Lower lobe of right lung (tissue), 2 donors: ENCODE data around the gene ABCC3. TPM values are rescaled to one million over a fixed set of nuclear protein-coding genes. Genes with fewer than 3 reads are reported as not detected.

ENCODE experiments used
- ATAC-seq, 2 donors: fragments of 200-7000 bp; cut with Tn5 transposase; one replicate each; pipeline ENCODE4 v1.9.1; 2020 to 2022; ENCODE audit warnings: mild to moderate bottlenecking in 2 of 2, moderate library complexity in 2 of 2
- DNase-seq: peaks from one replicate; pipeline ENCODE4 v3.0.0-alpha.2; 2020
- H3K27ac ChIP-seq: fragments of 200-600 bp; one replicate; pipeline ENCODE4 v1.8.0; 2022
- H3K27me3 ChIP-seq: fragments of 200-600 bp; one replicate; pipeline ENCODE4 v1.8.0; 2022; ENCODE audit warnings: low read depth
- H3K36me3 ChIP-seq: fragments of 200-600 bp; one replicate; pipeline ENCODE4 v1.8.0; 2022; ENCODE audit warnings: mild to moderate bottlenecking
- H3K4me1 ChIP-seq: fragments of 200-600 bp; one replicate; pipeline ENCODE4 v1.8.0; 2022
- H3K4me3 ChIP-seq: fragments of 200-600 bp; one replicate; pipeline ENCODE4 v1.8.0; 2022; ENCODE audit warnings: mild to moderate bottlenecking
- H3K9me3 ChIP-seq: fragments of 200-600 bp; one replicate; pipeline ENCODE4 v1.8.0; 2022
- CTCF ChIP-seq: fragments of 200-600 bp; IDR thresholded peaks from one replicate; pipeline ENCODE4 v1.8.0; 2022; ENCODE audit warnings: antibody characterized with exemption, mild to moderate bottlenecking
- intact Hi-C: fragments of 100-400 bp; cut with DNase I; formaldehyde crosslinking; loops from one replicate; pipeline ENCODE4 v1.11.0; 2022
- total RNA-seq: library from RNA; stranded (reverse); fragmentation: NEBNext Ultra II Directional; extraction: Animal tissue kit (Norgen Biotek cat#: 25700); gene quantifications from one replicate; pipeline ENCODE4 v1.2.1, GENCODE V29; 2021
- donor health status: DM: no; HTN: yes; CAD: no; lungs with severe emphysema.

The ABCC3 gene
- total RNA-seq, 1 donor from 2014 or later = 41.7 TPM

GRCh38 chr17:50594892-50595291 lies 39.8 kb upstream of the ABCC3 start:
- no peak for TF ChIP-seq CTCF
- DNase-seq (no peak), ATAC-seq (no peak)
- Histone ChIP-seq H3K27me3 (no peaks in the 10 kb centered on the region), H3K36me3 (no peaks in the 10 kb centered on the region), H3K9me3 (no peaks in the 10 kb centered on the region), H3K27ac (no peak overlapping the region), H3K4me1 (no peaks in the 10 kb centered on the region), H3K4me3 (no peak overlapping the region)
- intact Hi-C loops = no loop called here

- intact Hi-C loops = no loop called here
- peak; percentile 21 for TF ChIP-seq CTCF
- ATAC-seq = no peak
These were observed 38.3 kb upstream of the ABCC3 start for GRCh38 chr17:50596191-50597037.

GRCh38 chr17:50598487-50598886 lies 36.2 kb upstream of the ABCC3 start:
- DNase-seq (no peak), ATAC-seq (no peak)
- intact Hi-C loops = no loop called here
- Histone ChIP-seq H3K9me3 (no peaks in the 10 kb centered on the region), H3K4me1 (no peaks in the 10 kb centered on the region), H3K4me3 (no peak overlapping the region), H3K36me3 (no peaks in the 10 kb centered on the region), H3K27ac (no peak overlapping the region), H3K27me3 (peaks cover 8% of the 10 kb centered on the region)
- no peak for TF ChIP-seq CTCF

More at GRCh38 chr17:50596191-50597037, 38.3 kb upstream of the ABCC3 start:
- H3K4me3 ChIP-seq = no peak overlapping the region
- no peak overlapping the region for H3K27ac ChIP-seq
- no peak for DNase-seq
- H3K36me3 ChIP-seq = no peaks in the 10 kb centered on the region
- H3K9me3 ChIP-seq = no peaks in the 10 kb centered on the region
- H3K27me3 ChIP-seq = peaks cover 8% of the 10 kb centered on the region
- H3K4me1 ChIP-seq = no peaks in the 10 kb centered on the region

- intact Hi-C loops = no loop called here
- Histone ChIP-seq H3K36me3 (no peaks in the 10 kb centered on the region), H3K9me3 (no peaks in the 10 kb centered on the region), H3K27ac (no peak overlapping the region), H3K27me3 (peaks cover 16% of the 10 kb centered on the region), H3K4me3 (no peak overlapping the region), H3K4me1 (peaks cover 6% of the 10 kb centered on the region)
- no peak for TF ChIP-seq CTCF
- ATAC-seq (no peak), DNase-seq (no peak)
These were observed 35.1 kb upstream of the ABCC3 start for GRCh38 chr17:50599606-50600005.

GRCh38 chr17:50601823-50602375 lies 32.8 kb upstream of the ABCC3 start:
- peaks cover 19% of the 10 kb centered on the region for H3K27me3 ChIP-seq
- H3K9me3 ChIP-seq = no peaks in the 10 kb centered on the region
- no peak for DNase-seq
- no peaks in the 10 kb centered on the region for H3K36me3 ChIP-seq
- no peak for TF ChIP-seq CTCF
- H3K27ac ChIP-seq = no peak overlapping the region
- intact Hi-C loops = no loop called here
- no peak overlapping the region for H3K4me3 ChIP-seq
- ATAC-seq = no peak
- H3K4me1 ChIP-seq = peaks cover 17% of the 10 kb centered on the region
